ENCODE results near the gene F11R. TPM values are rescaled to one million over a fixed set of nuclear protein-coding genes. Genes with fewer than 3 reads are reported as not detected.

F11R gene
- total and polyA plus RNA-seq, 10 of the 15 experiments (the other 5 are each of a cell fraction or from before 2014, with no cell fraction given): 15.3 to 80.9 (median 24.3) TPM

DNA sequence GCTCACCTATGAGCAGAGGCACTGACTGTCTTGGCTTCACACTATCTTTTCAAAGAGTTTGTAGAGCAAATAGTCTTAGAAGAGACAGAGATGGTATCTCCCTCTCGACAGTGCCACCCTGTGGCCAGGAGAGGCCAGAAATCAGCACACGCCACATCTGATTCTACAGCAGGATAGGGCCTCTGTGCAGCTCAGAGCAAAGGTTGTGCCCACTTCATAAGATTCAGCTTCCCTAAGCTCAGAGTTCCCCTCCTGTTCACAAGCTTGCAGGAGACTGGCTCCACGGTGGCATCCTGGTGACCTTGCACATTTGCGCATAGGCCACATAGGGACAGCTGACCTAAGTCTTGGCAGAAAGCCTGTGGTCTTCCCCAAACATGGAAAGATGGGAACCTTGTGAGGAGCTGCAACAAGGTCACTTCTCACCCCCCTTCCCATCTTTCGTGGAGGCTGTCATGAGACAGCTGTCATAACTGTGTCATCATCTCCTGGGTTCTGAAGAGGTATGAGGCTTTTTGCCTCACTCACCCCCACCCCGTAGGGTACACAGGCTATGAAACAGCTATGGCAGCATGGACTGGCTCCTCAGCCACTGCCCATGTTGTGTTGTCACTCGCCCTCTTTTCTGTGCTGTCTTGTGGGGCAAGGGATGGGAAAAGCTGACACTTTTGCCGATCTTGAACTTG lies 69.4 kb downstream of the F11R start:
- intact Hi-C loops (cut with micrococcal nuclease; ENCODE audit: unreplicated experiment): loop anchor here (1.0 to 2.0 kb wide), 4 partner anchors 116 to 269 kb away; no protein-coding TSS in a partner anchor
- no peak overlapping the region for H3K9ac ChIP-seq (ENCODE audit: control insufficient read depth, insufficient read depth, low read length)
- peak; percentile 84 for FAIRE-seq
- H3K4me2 ChIP-seq (ENCODE audit: control insufficient read depth, insufficient read depth): no peak overlapping the region
- peak; percentile 40 for DNase-seq (ENCODE audit: low read depth, low spot score)
- no peaks in the 10 kb centered on the region for H3K79me2 ChIP-seq (ENCODE audit: control insufficient read depth, insufficient read depth, low read length)
- RAD21 ChIA-PET (ENCODE audit: unreplicated experiment): interaction anchor here (0.6 to 5.7 kb wide), 42 partner anchors 23 to 333 kb away, joined by 3 to 174 read pairs (median 4); partner anchors contain the start of genes CD244, ITLN1, KLHDC9 and LY9
- H3K27me3 ChIP-seq (replicated peaks in 1 of 2; ENCODE audit: control insufficient read depth in 2 of 2, insufficient read depth in 2 of 2, low read length in 1 of 2): no peaks in the 10 kb centered on the region
- CTCF ChIA-PET: interaction anchor here (0.7 to 6.6 kb wide), 68 partner anchors 8 to 344 kb away, joined by 3 to 349 read pairs (median 6); partner anchors contain the start of genes CD244, CD48, ITLN1 and KLHDC9
- TF ChIP-seq IKZF1 (conservative IDR thresholded peaks at IDR 0.05) (0 out of 2 replicates have a peak, but pooled peaks have one; percentile 12), SMC3 (IDR thresholded peaks at IDR 0.05; ENCODE audit: borderline replicate concordance, low read length) (peak; percentile 90; the same call in 1 of the 2 replicates), RAD21 (IDR thresholded peaks at IDR 0.05; ENCODE audit: insufficient read depth, low read depth, low read length) (peak; percentile 89), SMARCA5 (IDR thresholded peaks at IDR 0.05) (no peak), YY1 (IDR thresholded peaks at IDR 0.05; ENCODE audit: low read depth, low read length) (peak; percentile 62), CTCF (IDR thresholded peaks at IDR 0.05 in 2 of 3, conservative IDR thresholded peaks at IDR 0.05 in 1 of 3; ENCODE audit: control insufficient read depth in 2 of 3, extremely low read depth in 1 of 3, insufficient read depth in 1 of 3, low read depth in 3 of 3, low read length in 3 of 3) (peak; percentile 80 to 90 (median 89))
- ATAC-seq: peak; percentile 95
- in situ Hi-C loops (cut with MboI): loop anchor here (5.0 to 25.0 kb wide), 5 partner anchors 114 to 539 kb away; partner anchors contain the start of gene VANGL2
- BruUV-seq (replicated peaks): no TSS peak
- WGBS (ENCODE audit: insufficient coverage, insufficient replicate concordance, low lambda C conversion rate, missing lambda C conversion rate): 29% methylated on average over 8 of the region's 8 CpGs
- H3K4me1 ChIP-seq (ENCODE audit: control insufficient read depth, insufficient read depth, low read length): no peaks in the 10 kb centered on the region
- H3K36me3 ChIP-seq (ENCODE audit: control insufficient read depth in 2 of 2, insufficient read depth in 2 of 2, low read length in 1 of 2): no peaks in the 10 kb centered on the region
- POLR2A ChIA-PET: interaction anchor here (0.6 to 1.2 kb wide), 9 partner anchors 44 to 224 kb away, joined by 3 to 6 read pairs (median 3); partner anchors contain the start of gene SLAMF7
- H3K9me3 ChIP-seq (replicated peaks; ENCODE audit: control insufficient read depth, insufficient read depth, low read length): no peaks in the 10 kb centered on the region
- no peak overlapping the region for H3K27ac ChIP-seq (ENCODE audit: control insufficient read depth, insufficient read depth)
- SMC1A ChIA-PET (ENCODE audit: uncharacterized antibody, unreplicated experiment): interaction anchor here (0.7 to 6.8 kb wide), 60 partner anchors 9 to 324 kb away, joined by 3 to 212 read pairs (median 5); partner anchors contain the start of genes CD244 and SLAMF7
- no peaks in the 10 kb centered on the region for H4K20me1 ChIP-seq (ENCODE audit: control insufficient read depth, insufficient read depth)
- no peak overlapping the region for H2AFZ ChIP-seq (ENCODE audit: control insufficient read depth, low read depth, low read length)
- H3K4me3 ChIP-seq: no peak overlapping the region

Measured in GM12878 (cell line).